ENCODE data around the gene WDR64. TPM values are rescaled to one million over a fixed set of nuclear protein-coding genes. Genes with fewer than 3 reads are reported as not detected.

Gene WDR64
- total and polyA plus RNA-seq, 2 of the 4 experiments (the other 2 are of a cell fraction) = not detected

DNA sequence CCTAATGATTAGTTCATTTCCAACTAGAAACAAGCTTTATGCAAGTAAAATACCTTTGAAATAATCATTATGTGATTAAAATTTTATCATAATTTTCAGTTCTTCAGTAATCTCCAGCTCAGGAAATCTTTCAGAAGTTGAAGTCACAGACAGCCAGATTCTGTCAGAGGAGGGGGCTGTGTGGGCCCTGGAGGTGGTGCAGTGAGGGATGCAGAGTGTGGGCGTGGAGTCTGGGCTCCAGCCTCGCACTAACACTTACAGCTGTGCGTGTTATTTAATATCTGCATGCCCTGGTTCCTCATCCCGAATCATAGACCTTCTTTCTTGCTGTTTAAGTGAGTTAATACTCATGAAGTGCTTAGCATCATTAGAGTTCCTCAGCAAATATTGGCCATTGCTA, 23.9 kb downstream of the WDR64 start:
- no peak for DNase-seq
- no peak overlapping the region for H2AK9ac ChIP-seq (replicated peaks; ENCODE audit: low read depth, low read length, poor library complexity)

More for the DNA sequence above, 23.9 kb downstream of the WDR64 start:
- Histone ChIP-seq H2BK20ac (ENCODE audit: low read depth, low read length) (no peak overlapping the region), H3K14ac (replicated peaks; ENCODE audit: low read depth, low read length) (no peak overlapping the region), H3K4me1 (ENCODE audit: control insufficient read depth, insufficient read depth, low read length) (no peaks in the 10 kb centered on the region), H4K5ac (ENCODE audit: low read depth, low read length) (no peak overlapping the region), H2BK120ac (ENCODE audit: low read depth, low read length) (no peak overlapping the region), H3K56ac (ENCODE audit: extremely low read depth, insufficient read depth, low read length) (no peak overlapping the region), H3K4ac (ENCODE audit: low read depth, low read length) (no peak overlapping the region), H3K27ac (ENCODE audit: insufficient read depth, low read length) (no peak overlapping the region), H4K91ac (ENCODE audit: insufficient read depth, low read depth, low read length) (no peak overlapping the region), H3K9me3 (ENCODE audit: control insufficient read depth, insufficient read depth, low read length) (no peaks in the 10 kb centered on the region), H3K9me1 (ENCODE audit: insufficient read depth, low read length) (no peaks in the 10 kb centered on the region), H4K8ac (ENCODE audit: low read depth in 2 of 2, low read length in 2 of 2) (no peak overlapping the region), H4K20me1 (ENCODE audit: insufficient read depth, low read length) (no peaks in the 10 kb centered on the region), H2AK5ac (ENCODE audit: low read depth, low read length) (no peak overlapping the region), H3K9ac (ENCODE audit: low read depth, low read length) (no peak overlapping the region), H3K4me3 (ENCODE audit: insufficient read depth, low read depth, low read length) (no peak overlapping the region), H3K27me3 (ENCODE audit: control insufficient read depth, insufficient read depth, low read length) (peaks cover 2% of the 10 kb centered on the region; the same call in 1 of the 2 replicates), H3K36me3 (ENCODE audit: control insufficient read depth, insufficient read depth, low read length) (no peaks in the 10 kb centered on the region), H2BK5ac (ENCODE audit: low read depth, low read length, poor library complexity, severe bottlenecking) (no peak overlapping the region), H3K4me2 (ENCODE audit: low read depth, low read length) (no peak overlapping the region), H3K23ac (ENCODE audit: low read depth, low read length) (no peak overlapping the region), H3K79me1 (ENCODE audit: low read depth in 1 of 2, low read length in 2 of 2) (no peaks in the 10 kb centered on the region), H3K18ac (ENCODE audit: low read depth, low read length) (no peak overlapping the region), H2AFZ (replicated peaks; ENCODE audit: low read length, poor library complexity) (no peak overlapping the region), H2BK15ac (ENCODE audit: low read depth, low read length) (no peak overlapping the region)
- TF ChIP-seq MAFK (IDR thresholded peaks at IDR 0.05; ENCODE audit: low read depth, low read length) (no peak), RCOR1 (IDR thresholded peaks at IDR 0.05; ENCODE audit: insufficient replicate concordance, low read length) (no peak), FOS (IDR thresholded peaks at IDR 0.05; ENCODE audit: low read depth, low read length) (no peak)
- TF ChIP-seq, protein P1, sequence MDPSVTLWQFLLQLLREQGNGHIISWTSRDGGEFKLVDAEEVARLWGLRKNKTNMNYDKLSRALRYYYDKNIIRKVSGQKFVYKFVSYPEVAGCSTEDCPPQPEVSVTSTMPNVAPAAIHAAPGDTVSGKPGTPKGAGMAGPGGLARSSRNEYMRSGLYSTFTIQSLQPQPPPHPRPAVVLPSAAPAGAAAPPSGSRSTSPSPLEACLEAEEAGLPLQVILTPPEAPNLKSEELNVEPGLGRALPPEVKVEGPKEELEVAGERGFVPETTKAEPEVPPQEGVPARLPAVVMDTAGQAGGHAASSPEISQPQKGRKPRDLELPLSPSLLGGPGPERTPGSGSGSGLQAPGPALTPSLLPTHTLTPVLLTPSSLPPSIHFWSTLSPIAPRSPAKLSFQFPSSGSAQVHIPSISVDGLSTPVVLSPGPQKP (IDR thresholded peaks at IDR 0.05; ENCODE audit: borderline replicate concordance, low read depth, low read length) = no peak
- BruUV-seq (replicated peaks) = no TSS peak
- dilution Hi-C loops (cut with HindIII; ENCODE audit: low sequenced_read_pairs, unreplicated experiment) = no loop called here
- POLR2A ChIA-PET (ENCODE audit: unreplicated experiment) = no interaction called here
- in situ Hi-C loops (cut with MboI; ENCODE audit: low sequenced_read_pairs) = no loop called here
- intact Hi-C loops (cut with micrococcal nuclease) = no loop called here
- no CpG with 5 or more reads among the region's 4 CpGs for WGBS, 2 experiments (ENCODE audit: extremely low coverage in 2 of 2, insufficient read length in 1 of 2)
- ATAC-seq (ENCODE audit: low read depth) = no peak
- CTCF ChIA-PET = interaction anchor here (0.6 kb wide), 1 partner anchor 13 kb away, joined by 3 read pairs; no protein-coding TSS in a partner anchor
